Measurements from ENCODE around the gene SLC8A1.

SLC8A1 gene

DNA sequence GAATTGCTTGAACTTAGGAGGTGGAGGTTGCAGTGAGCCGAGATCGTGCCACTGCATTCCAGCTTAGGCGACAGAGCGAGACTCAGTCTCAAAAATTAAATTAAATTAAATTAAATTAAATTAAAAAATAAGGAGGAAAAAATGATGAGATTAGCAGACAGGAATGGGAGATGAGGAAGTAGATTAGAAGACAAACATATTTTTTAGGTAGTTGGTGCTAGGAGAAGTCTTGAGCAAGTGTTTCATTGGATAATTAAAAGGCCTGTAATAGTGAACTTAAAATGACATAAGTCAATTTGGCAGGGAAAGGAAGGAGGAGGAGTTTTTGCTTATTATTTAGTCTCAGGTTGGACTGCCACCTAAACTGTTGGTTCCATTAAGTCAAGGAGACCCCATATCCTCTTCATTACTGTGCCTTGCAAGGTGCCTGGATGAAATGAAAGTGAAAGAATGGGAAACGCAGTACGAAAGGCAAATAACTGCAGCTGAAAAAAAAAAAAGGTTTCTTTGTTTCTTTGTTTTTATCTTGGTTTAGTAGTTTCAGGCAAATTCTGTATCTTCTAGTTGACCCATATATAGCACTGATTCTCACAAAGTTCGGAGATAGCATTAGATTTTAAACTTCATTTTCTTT, 162.0 kb downstream of the SLC8A1 start:
- TF ChIP-seq, protein P1, sequence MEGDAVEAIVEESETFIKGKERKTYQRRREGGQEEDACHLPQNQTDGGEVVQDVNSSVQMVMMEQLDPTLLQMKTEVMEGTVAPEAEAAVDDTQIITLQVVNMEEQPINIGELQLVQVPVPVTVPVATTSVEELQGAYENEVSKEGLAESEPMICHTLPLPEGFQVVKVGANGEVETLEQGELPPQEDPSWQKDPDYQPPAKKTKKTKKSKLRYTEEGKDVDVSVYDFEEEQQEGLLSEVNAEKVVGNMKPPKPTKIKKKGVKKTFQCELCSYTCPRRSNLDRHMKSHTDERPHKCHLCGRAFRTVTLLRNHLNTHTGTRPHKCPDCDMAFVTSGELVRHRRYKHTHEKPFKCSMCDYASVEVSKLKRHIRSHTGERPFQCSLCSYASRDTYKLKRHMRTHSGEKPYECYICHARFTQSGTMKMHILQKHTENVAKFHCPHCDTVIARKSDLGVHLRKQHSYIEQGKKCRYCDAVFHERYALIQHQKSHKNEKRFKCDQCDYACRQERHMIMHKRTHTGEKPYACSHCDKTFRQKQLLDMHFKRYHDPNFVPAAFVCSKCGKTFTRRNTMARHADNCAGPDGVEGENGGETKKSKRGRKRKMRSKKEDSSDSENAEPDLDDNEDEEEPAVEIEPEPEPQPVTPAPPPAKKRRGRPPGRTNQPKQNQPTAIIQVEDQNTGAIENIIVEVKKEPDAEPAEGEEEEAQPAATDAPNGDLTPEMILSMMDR (IDR thresholded peaks at IDR 0.05; ENCODE audit: low read depth, low read length): no peak
- no peak overlapping the region for H3K4me3 ChIP-seq (ENCODE audit: low read depth, low read length)

DNA sequence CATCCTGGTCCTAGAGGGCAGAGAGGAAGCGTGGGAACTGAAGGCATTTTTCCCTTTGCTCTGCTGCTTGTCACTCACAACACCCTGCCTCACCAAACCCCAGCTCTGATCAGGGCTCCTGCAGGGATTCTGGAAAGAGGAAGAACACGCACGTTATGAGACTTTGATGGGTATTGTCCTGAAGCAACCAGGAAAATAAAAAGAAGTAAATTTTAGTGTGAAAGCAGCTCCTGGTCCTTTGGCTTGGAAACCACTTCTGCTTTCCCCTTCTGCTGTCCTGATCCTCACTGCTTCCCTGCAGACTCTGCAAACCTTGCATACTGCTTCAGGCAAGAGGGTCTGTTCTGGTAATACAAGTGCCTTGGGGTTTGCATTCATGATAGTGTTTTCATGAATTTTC, 164.1 kb downstream of the SLC8A1 start:
- TF ChIP-seq, protein P1 (IDR thresholded peaks at IDR 0.05; ENCODE audit: low read depth, low read length): no peak
- no peak overlapping the region for H3K4me3 ChIP-seq (ENCODE audit: low read depth, low read length)

DNA sequence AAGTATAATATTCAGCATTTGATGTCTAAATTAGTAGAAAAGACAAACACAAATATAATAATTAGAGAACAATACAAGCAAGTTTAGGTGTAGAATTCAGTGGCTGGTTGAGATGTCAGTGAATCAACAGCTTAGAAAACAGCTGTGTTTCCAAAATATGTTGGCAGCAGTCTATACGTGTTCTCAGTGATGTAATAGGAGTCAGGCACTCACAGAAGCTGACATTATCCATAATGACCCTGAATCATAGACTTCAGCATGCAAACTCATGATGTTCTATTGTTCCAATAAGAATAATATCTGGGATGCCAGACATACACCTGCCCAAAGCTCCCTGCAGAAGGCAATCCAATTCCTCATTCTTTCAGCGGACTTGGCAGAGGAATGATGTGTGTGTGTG, 164.7 kb downstream of the SLC8A1 start:
- TF ChIP-seq, protein P1 (IDR thresholded peaks at IDR 0.05; ENCODE audit: low read depth, low read length): no peak

DNA sequence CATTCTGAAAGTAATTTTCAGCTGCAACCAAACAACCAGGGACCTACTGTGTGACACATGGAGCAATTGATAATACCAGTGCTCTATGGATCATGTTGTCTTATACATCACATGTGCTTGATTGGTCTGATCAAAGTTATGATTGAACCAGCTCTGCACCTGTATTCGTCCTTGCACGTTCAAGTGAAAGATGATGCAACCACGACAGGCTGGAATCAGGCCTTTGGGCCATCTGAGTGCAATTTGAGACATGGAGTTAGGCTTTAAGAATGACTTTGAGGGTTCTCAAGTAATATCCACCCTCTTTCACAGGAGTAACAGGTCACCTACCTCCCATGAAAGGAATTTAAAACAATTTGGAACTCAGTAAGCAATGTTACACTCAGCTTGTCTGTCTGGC, 165.2 kb downstream of the SLC8A1 start:
- H3K4me3 ChIP-seq (ENCODE audit: low read depth, low read length): no peak overlapping the region
- TF ChIP-seq, protein P1 (IDR thresholded peaks at IDR 0.05; ENCODE audit: low read depth, low read length): no peak

More for the DNA sequence above, 164.7 kb downstream of the SLC8A1 start:
- H3K4me3 ChIP-seq (ENCODE audit: low read depth, low read length): no peak overlapping the region

DNA sequence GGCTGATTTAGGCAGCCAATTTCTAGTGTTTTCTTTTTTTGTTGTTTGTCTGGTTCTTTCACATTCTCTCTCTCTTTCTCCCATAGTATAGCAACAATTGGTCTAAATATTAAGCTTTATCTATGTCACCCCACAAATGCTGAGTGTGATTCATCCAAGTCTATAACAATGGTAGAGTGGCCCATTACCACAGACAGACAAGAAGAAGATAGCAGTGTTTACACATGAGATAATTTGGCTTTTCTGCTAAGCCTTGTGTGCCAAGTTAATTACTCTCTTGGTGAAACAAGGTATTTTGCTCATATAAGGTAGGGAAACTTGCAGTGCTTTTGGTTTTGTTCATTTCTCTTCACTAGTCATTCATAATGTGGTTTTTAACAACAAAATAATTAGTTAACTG, 166.5 kb downstream of the SLC8A1 start:
- TF ChIP-seq, protein P1 (IDR thresholded peaks at IDR 0.05; ENCODE audit: low read depth, low read length): no peak
- no peak overlapping the region for H3K4me3 ChIP-seq (ENCODE audit: low read depth, low read length)

DNA sequence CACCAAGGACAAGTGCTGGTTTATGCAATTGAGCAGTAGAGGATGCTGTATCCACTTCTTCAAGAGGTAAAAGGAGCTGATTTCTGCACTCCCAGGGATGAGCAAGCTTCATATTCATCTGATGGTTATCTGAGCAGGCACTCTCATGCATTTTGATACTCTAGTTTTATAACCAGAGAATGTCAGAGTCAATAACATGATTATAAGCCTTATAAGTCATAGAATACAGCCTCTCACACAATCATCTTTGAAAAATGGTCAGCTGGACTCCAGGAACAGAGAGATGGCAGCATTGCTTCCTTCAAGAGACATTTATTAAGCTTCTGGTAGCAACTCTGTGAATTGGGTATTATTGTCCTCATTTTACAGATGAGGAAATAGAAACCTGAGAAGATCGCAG, 167.1 kb downstream of the SLC8A1 start:
- H3K4me3 ChIP-seq (ENCODE audit: low read depth, low read length): no peak overlapping the region
- TF ChIP-seq, protein P1 (IDR thresholded peaks at IDR 0.05; ENCODE audit: low read depth, low read length): no peak

DNA sequence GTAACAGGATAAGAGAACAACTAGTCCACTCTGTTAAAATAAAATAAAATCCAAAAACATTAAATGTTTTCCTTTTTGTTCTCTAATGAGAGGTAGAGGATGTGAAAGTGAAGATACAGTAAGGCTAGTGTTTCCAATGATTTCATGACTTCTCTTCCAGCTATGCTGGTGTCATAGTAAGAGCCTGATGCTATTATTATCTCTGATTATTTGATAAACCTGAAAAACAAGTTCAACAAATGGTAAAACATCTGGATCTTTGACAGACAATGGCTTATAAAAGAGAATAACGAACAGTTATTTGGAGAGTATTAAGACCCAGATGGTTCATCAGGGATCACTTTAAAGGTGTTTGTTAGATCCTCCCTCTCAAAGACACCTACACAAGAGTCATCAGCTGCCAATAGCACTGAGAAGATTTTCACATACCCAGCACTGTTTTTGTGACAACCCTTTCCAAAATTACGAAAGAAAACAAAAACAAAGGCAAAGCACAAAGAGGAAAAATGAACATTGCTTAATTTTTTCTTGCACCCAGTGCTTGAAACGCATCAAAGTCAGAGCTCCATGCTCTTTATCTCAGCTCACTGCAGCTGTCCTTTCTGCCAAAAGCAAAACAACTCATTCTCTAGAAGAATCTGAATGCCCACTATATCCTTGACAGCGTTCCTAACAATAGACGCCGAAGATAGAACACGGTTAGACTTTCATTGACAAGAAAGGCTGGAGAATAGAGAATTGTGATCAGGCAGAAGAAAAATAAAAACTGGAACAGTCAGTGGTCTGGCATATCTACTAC, 168.6 kb downstream of the SLC8A1 start:
- peak overlapping the region; percentile 38 for H3K4me3 ChIP-seq (ENCODE audit: low read depth, low read length)

More for the DNA sequence above, 168.6 kb downstream of the SLC8A1 start:
- TF ChIP-seq, protein P1 (IDR thresholded peaks at IDR 0.05; ENCODE audit: low read depth, low read length): no peak
